ENCODE measurements around the gene DNAH7.

DNA sequence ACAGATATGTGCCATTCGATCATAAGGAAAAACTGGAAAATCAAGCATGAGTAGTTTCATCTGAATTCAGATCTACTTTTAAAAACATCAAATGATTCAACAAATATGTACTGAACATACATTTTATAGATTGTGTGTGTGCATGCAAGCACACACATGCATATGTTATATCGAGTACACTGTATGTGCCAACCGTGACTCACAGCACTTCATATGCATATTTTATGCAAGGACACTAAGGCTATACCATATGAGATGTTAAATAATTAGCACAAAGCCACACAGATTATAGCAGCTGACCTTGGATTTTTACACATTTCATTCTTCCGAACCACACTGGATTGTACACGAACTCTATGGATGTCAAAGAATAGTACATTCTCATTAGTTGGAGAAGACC is 161.2 kb downstream of the DNAH7 start:
- TF ChIP-seq POLR2A (IDR thresholded peaks at IDR 0.05) (no peak), EP300 (IDR thresholded peaks at IDR 0.05) (no peak)
- TF ChIP-seq, protein P1, sequence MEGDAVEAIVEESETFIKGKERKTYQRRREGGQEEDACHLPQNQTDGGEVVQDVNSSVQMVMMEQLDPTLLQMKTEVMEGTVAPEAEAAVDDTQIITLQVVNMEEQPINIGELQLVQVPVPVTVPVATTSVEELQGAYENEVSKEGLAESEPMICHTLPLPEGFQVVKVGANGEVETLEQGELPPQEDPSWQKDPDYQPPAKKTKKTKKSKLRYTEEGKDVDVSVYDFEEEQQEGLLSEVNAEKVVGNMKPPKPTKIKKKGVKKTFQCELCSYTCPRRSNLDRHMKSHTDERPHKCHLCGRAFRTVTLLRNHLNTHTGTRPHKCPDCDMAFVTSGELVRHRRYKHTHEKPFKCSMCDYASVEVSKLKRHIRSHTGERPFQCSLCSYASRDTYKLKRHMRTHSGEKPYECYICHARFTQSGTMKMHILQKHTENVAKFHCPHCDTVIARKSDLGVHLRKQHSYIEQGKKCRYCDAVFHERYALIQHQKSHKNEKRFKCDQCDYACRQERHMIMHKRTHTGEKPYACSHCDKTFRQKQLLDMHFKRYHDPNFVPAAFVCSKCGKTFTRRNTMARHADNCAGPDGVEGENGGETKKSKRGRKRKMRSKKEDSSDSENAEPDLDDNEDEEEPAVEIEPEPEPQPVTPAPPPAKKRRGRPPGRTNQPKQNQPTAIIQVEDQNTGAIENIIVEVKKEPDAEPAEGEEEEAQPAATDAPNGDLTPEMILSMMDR (IDR thresholded peaks at IDR 0.05), result no peak

Measured in tibial nerve (tissue), 4 donors.